ENCODE measurements around the gene CYP4F12.

DNA sequence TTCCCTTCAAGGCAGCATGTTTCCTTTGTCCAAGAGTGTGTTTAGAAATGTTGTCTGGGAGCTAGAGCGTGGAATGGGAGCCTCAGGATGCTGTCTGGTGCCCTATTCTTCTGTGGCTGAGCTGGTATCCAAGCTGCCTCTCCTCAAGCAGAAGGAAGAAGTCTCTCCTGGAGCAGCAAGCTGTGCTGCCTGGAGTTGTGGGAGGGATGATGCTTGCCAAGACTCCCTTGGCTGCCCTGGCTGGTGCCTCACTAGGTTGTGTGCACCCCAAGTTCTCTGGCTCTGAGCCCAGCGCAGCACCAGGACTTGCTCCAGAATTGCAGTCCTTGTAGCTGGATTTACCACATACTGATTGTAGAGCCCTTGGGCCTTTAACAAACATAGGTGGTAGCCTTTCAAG, 36.9 kb upstream of the CYP4F12 start:
- TF ChIP-seq POLR2AphosphoS5 (IDR thresholded peaks at IDR 0.05; ENCODE audit: low read depth) (no peak), GABPA (IDR thresholded peaks at IDR 0.05; ENCODE audit: low read depth) (no peak), SPI1 (IDR thresholded peaks at IDR 0.05; ENCODE audit: borderline replicate concordance, low read depth) (no peak)
- TF ChIP-seq, protein P1, sequence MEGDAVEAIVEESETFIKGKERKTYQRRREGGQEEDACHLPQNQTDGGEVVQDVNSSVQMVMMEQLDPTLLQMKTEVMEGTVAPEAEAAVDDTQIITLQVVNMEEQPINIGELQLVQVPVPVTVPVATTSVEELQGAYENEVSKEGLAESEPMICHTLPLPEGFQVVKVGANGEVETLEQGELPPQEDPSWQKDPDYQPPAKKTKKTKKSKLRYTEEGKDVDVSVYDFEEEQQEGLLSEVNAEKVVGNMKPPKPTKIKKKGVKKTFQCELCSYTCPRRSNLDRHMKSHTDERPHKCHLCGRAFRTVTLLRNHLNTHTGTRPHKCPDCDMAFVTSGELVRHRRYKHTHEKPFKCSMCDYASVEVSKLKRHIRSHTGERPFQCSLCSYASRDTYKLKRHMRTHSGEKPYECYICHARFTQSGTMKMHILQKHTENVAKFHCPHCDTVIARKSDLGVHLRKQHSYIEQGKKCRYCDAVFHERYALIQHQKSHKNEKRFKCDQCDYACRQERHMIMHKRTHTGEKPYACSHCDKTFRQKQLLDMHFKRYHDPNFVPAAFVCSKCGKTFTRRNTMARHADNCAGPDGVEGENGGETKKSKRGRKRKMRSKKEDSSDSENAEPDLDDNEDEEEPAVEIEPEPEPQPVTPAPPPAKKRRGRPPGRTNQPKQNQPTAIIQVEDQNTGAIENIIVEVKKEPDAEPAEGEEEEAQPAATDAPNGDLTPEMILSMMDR (IDR thresholded peaks at IDR 0.05; ENCODE audit: insufficient read depth, low read length): no peak
- TF ChIP-seq, protein P2, sequence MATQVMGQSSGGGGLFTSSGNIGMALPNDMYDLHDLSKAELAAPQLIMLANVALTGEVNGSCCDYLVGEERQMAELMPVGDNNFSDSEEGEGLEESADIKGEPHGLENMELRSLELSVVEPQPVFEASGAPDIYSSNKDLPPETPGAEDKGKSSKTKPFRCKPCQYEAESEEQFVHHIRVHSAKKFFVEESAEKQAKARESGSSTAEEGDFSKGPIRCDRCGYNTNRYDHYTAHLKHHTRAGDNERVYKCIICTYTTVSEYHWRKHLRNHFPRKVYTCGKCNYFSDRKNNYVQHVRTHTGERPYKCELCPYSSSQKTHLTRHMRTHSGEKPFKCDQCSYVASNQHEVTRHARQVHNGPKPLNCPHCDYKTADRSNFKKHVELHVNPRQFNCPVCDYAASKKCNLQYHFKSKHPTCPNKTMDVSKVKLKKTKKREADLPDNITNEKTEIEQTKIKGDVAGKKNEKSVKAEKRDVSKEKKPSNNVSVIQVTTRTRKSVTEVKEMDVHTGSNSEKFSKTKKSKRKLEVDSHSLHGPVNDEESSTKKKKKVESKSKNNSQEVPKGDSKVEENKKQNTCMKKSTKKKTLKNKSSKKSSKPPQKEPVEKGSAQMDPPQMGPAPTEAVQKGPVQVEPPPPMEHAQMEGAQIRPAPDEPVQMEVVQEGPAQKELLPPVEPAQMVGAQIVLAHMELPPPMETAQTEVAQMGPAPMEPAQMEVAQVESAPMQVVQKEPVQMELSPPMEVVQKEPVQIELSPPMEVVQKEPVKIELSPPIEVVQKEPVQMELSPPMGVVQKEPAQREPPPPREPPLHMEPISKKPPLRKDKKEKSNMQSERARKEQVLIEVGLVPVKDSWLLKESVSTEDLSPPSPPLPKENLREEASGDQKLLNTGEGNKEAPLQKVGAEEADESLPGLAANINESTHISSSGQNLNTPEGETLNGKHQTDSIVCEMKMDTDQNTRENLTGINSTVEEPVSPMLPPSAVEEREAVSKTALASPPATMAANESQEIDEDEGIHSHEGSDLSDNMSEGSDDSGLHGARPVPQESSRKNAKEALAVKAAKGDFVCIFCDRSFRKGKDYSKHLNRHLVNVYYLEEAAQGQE (IDR thresholded peaks at IDR 0.05; ENCODE audit: insufficient replicate concordance, low read depth): no peak
